Stimulated activated CD4-positive, alpha-beta T cell treated with anti-CD3 and anti-CD28 coated beads, Interleukin-1b, Interleukin-23, amount 100 ng/mL, for 4 hours (primary cell): ENCODE results near the gene SHF.
"Not testable (repeated sequence)": the region's sequence is repeated elsewhere in the genome, so short reads cannot be mapped to it uniquely, and the experiment has no call there.

ENCODE experiments used
- DNase-seq, 2 donors: peaks; one replicate each; pipeline ENCODE4 v3.0.0-alpha.2; 2020; ENCODE audit warnings: low read depth in 2 of 2

Gene SHF, protein sequence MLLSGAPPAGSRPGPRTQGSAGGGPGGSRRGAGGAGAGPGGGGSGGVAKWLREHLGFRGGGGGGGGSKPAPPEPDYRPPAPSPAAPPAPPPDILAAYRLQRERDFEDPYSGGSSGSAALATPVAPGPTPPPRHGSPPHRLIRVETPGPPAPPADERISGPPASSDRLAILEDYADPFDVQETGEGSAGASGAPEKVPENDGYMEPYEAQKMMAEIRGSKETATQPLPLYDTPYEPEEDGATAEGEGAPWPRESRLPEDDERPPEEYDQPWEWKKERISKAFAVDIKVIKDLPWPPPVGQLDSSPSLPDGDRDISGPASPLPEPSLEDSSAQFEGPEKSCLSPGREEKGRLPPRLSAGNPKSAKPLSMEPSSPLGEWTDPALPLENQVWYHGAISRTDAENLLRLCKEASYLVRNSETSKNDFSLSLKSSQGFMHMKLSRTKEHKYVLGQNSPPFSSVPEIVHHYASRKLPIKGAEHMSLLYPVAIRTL

DNA sequence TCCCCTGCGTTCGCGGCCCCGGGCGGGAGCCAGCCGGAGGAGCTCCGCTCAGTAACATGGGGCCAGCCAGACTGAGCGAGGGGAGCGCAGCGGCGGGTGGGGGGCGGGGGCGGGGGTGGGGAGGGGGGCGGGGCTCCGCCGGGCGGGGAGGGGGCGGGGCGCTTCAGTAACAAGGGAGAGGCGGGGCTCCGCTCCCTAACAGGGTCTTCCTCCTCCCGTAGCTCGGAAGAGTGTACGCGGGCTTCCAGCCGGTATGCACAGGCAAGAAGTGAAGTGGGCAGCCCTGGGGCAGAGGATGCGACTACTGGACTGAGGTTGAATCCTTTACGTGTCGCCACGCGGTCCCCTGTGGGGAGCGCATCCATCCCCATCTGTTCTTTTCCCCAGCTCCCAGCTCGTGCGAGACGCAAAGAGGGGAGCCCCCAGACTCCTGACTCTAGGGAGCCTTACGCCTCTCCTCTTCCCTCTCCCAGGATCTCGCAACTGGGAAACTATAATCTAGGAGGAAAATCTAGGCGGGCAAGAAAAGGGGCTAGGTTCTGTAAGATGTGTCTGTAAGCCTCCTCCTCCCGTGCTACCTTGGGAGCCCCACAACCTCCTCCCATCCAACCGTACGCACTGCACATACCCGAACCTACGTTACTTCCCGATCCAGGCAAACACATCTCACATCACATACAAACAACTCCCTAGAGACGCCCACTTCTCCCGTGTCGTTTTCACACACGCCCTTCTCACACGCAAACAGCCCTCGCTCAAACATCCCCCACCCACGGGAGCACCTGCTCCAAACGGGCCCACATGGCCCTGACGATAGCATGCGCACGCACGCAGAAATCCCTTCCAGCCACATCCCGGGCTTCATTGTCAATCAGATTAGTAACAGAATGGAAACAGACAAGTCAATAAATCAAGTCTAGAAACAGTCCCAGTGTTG, at the start of gene SHF:
SHF (minus strand) TSS at position 73 of the 937 bp plus-strand sequence; CDS start at position 58, 15 bp downstream.
- DNase-seq, result peak; percentile 74 to 77

DNA sequence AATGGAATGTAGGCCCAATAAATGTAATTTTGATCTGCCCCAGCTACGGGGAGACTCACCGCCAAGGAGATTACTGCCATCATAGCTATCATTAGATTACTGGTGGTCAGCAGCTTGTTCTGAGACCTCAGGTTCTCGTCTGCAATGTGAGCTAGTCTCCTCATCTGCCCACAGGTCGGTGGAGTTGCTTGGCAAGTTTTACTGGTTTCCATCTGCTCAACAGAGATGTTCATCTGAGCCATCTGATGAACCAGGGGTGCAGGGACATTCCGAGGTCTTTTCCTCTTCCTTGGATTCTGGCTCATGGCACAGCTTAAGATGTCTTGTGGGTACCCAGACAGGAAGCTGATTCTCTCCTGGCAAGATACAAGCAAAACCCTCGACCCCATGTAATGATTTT, 49.0 kb upstream of the SHF start:
- not testable (repeated sequence) for DNase-seq

DNA sequence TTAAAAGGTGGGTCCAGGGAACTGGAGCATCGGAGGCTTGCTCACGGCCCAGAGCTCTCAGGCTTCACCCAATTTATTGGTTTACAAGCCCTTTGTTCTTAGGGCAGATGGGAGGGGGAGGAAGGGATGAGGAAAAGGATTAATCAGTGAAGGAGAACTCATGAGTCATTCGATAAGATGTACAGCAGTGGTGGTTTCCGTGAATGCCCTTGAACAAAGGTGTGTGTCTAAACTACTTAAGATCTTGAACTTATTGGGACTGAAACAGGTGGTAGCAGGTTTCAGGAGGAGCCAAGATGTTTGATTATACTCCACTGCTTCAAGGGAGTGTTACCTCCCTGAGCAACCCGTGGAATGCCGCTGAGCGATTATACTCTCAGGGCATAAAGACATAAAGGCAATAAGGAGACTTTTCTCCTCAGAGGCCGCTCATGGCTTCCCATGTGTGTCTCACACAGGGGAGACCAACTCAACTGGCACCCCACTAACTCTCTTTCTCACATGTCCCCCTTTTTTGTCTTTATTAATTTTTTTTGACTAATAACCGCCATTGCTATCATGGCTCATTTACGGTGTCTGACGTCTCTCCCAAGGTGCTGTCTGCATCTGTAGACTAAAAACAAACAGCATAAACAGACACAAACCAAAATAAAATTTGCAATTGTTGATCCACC, 46.9 kb upstream of the SHF start:
- no peak for DNase-seq

DNA sequence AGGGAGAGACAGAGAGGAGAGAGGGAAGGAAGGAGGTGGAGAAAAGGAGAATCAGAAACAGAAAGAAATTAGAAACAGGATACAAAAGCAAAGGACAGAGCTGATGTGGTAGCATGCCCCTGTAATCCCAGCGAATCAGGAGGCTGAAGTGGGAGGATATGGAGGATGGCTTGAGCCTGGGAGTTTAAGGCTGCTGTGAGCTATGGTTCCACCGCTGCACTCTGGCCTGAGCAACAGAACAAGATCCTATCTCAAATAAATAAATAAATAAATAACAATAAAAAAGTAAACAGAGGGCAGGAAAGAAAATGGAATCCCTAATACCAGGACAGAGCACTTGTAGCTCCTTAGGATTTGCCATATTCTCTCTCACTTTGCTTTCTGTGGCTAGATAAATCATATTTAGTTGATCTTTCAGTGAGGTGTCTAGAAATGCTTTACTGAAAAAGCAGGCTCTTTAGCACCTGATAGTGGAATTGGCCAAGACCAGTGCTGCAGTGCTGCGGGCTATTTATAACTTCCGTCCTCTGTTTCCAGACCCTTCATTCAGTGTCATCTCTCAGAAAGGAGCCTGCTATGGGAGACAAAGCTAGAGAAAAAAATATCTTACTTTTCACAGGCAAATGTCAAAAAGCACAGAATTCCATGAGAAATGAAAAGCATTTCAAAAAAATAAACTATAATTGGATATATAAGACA, 44.2 kb upstream of the SHF start:
- DNase-seq, result no peak

DNA sequence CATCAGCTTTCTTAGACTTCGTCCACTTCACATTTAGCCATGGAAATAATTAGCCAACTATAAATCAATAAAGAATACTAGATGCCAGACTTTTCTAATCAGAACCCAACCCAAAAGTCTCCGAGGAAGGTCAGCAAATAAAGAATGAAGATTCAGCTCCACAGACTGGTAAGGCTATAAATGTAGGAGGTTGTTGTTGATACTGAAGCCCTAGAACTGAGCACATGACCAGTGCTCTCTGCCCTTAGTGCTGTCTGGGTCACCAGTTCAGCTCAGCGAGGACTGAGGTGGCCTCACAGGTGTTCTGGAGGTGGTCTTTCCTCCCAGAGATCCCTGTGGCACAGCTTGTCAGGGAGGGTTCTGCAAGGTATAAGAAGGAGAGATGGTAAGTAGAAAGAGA, 43.4 kb upstream of the SHF start:
- no peak for DNase-seq

DNA sequence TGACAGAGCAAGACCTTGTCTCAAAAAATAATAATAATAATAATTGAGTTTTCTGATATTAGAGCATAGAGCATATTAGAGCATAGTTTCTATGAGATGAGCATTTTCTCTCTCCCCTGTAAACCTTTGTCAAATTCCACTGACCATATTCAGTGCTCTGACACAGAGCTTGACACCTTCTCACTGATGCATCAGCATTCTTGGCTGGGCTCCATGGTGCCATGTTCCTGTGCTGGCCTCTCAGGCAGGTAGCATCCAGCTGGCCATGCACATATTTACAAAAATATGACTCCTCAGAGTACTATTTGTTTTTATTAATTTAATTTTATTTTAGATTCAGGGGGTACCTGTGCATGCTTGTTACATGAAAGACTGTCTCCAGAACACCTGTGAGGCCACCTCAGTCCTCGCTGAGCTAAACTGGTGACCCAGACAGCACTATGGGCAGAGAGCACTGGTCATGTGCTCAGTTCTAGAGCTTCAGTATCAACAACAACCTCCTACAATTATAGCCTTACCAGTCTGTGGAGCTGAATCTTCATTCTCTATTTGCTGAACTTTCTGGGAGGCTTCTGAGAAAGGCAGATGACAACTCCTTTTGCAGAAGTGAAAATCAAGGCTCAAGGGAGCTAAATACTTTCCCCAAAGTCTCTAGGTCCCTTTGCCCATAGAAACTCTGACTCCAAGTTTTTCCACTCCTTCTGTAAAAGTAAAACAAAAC, 42.6 kb upstream of the SHF start:
- DNase-seq, result no peak

DNA sequence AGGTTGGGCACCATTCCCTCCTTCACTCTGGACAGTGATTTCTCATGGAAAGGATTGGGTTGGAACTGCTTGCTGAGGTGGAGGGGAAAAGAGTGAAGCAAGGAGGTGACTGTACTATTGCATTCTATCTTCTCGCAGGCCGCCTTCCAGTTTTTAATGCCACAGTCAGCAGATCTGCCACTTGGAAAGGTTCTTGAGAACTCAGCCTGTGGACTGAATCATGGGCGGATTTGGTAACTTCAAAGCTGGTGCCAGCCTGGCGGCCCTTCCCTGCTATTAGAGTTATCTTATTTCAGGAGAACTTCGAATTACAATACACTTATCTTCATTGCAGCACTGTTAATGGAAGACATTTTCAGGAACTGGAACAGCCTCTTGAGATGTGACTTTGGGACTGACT, 41.2 kb upstream of the SHF start:
- no peak for DNase-seq

DNA sequence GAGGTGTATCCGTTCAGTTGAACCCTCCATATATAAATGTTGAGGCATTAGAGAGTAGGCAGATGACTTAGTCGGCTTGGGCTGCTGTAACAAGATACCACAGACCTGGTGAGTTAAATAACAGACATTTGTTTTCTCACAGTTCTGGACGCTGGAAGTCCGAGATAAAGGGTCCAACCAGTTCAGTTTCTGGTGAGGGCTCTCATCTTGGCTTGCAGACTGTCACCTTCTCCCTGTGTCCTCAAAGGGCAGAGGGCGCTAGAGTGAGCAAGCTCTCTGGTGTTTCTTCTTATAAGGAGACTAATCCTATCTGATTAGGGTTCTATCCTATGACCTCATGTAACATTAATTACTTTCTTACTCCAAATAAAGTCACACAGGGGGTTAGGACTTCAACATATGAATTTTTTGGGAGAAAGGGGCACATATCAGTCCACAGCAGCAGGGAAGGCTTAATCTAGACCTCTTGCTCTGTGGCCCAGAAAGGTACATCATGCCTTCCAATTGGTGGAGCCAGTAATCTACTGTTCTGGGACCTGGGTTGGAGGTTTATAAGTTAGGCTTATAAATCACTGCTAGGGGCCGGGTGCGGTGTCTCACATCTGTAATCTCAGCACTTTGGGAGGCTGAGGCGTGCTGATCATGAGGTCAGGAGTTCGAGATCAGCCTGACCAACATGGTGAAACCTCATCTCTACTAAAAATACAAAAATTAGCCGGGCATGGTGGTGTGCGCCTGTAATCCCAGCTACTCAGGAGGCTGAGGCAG, 37.9 kb upstream of the SHF start:
- no peak for DNase-seq

DNA sequence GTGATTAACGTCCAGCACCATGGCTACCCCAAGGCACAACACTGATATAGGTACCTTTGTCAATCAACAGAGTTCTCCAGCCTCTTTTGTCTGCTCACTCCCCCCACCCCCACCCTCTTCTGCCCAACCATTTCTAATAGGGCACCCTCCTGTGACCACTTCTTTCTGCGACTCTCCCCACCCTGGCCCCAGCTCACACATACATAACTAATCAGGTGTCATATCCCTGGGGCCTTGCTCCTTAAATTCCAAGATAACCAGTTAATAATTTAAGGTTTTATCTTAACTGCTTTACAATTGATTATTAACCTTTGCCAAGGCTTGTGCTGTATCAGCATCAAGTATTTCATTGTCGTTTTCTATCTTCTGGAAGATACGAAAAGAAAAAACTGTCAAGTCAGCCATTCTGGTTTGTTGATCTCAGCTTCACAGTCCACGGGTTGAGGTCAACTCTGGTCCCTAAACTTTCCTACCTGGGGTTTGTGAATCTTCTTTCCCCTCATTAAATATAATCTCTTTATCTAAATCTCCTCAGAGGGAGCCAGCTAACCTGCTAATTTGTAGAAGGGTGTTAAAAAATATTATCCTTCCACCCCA, 37.0 kb upstream of the SHF start:
- DNase-seq, result no peak

DNA sequence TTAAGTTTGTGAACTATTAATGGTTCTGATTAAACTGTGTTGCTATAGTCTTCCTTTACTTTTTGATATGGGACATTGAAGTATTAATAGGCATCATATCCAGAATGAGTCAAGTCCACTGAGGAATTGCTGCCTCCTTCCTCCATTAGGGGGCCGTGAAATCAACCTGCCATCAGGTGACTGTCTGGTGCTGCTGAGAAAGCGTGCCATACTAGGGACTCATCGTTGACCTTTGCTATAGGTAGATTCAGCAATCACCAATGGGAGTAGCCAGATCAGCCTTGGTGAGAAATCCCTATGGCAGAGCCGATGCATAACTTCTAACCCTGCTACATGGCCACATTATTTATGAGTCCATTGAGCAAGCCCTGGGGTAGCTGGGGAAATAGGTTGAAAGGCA, 34.2 kb upstream of the SHF start:
- DNase-seq, result no peak

DNA sequence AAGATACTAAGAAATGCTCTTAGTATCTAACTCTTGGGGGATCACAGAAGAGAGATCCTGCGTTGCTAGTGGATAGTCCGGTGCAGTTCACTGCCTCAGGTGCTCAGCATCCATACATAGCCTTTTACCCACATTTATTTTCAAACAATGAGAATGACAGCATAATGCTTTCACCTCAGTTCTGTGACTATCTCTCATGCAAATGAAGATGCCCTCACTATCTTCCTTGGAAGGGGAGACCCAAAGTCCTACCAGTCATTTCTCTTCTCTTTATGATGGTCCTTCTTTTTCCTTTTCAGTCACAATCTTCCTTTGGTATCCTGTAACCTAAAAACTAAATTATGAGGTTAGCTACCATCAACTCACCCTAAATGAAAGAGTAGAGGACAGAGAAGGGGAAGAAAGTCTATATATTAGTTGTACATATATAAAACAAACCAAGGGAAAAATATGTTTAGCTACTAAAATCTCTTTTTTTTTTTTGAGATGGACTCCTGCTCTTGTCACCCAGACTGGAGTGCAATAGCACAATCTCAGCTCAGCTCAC, 33.4 kb upstream of the SHF start:
- DNase-seq, result no peak

DNA sequence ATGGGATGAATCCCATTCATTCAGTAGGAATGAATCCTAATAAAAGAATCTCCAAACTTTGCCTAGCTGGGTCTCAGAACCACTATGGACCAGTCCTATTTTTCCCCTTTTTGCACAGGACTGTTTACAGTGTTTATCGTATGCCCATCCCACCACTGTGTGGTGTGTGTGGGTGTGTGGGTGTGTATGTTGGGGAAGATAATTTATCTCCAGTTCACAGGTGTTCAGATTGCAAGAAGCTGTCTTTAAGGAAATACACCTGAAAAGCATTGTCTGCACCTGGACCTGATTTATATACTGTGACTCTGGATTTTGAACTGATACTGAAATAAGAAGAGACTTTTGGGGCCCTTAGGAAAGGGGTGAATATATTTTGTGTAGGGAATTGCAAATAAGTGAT, 24.7 kb upstream of the SHF start:
- no peak for DNase-seq

DNA sequence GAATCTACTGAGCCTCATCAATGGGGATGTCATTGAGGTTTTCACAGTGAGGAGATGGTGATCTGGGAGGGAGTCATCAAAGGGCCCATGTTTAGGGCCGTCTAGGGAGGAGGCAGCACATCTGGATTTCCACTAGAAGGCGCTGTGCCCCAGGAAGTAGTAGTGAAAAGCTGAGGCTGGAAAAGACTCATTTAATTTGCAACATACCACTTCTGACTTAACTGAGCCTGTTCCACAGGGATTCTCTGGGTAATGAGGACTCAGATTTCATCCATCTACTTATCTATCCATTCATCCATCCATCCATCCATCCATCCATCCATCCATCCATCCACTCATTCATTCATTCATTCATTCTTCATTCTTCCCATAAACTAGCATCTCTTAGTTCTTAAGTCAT, 17.4 kb upstream of the SHF start:
- DNase-seq, result peak; percentile 12 to 31

DNA sequence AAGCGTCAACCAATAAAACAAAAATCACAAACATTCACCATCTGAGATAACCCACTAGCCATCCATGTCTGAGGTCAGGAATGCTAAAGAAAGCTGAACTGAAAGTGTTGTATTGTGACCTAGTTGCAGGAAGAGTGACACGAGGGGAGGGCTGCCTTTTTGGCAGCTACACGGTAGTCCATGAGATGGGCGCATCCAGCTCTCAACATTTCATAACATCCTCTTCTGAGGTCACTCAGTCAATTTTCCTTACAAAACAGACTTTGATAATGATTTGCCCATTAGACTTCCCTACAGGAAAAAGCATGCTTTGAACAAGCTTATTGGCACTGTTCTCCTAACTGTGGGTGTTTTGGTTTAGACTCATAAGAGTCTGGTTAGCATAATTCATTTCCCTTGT, 15.4 kb upstream of the SHF start:
- no peak for DNase-seq

DNA sequence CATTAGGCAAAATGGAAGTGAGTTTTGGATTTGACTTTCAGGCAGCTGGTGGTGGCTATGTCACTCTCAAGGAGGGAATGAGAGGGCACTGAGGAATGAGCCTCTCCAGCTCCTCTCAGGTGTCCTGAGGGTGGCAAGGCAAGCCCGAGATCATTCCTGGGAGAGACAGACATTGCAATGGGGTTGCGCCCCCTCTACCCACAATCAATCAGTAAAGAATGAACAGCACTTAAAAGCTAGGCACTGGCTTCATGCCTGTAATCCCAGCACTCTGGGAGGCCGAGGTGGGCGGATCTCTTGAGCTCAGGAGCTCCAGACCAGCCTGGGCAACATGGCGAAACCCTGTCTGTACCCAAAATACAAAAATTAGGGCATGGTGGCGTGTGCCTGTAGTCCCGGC, 14.1 kb upstream of the SHF start:
- no peak for DNase-seq

DNA sequence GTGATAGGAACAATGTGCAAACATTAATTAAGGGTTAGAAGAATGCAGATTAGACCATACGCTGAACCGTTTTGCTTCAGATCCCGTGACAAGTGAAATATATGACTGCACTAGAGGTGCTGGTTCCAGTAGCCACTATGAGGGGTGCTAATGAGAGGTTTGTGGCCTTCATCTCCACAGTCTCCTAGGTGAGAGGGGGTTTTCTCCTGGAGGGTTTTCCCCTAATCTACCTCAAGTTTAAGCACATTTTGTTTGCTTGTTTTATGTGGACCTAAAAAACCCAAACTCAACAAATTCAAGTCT, 13.7 kb upstream of the SHF start:
- no peak for DNase-seq

DNA sequence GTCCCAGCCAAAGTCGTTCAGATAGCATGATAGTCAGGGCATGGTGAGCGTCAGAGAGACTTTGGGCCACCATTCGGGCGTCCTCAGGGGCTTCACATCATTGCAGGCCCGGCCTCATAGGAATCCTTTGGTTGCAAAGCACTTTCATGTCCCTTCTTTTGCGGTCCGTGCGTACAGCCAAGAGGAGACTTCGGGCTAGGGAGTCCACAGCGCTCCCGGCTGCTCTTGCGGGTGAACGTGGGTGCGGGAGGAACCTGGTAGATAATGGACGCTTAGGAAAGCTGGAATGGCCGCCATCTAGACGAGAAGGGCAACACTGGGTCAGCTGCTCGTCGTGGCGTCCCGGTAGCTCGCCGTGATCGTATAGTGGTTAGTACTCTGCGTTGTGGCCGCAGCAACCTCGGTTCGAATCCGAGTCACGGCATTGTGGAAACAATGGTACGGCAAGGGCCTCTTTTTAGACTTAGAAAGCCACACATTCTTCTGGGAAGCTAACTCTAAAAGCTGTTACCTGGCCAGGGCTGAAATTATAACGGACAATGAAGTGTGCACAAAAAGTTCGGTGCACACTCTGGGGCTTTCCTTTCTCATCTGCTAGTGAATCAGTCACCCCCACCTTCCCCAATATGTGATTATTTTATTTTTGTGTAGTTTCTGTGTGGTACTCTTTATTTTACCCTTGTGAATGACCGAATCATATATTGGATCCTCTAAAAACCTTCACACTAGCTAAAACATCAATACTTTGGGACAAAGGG, 13.2 kb upstream of the SHF start:
- DNase-seq, result peak; percentile 64 to 81

DNA sequence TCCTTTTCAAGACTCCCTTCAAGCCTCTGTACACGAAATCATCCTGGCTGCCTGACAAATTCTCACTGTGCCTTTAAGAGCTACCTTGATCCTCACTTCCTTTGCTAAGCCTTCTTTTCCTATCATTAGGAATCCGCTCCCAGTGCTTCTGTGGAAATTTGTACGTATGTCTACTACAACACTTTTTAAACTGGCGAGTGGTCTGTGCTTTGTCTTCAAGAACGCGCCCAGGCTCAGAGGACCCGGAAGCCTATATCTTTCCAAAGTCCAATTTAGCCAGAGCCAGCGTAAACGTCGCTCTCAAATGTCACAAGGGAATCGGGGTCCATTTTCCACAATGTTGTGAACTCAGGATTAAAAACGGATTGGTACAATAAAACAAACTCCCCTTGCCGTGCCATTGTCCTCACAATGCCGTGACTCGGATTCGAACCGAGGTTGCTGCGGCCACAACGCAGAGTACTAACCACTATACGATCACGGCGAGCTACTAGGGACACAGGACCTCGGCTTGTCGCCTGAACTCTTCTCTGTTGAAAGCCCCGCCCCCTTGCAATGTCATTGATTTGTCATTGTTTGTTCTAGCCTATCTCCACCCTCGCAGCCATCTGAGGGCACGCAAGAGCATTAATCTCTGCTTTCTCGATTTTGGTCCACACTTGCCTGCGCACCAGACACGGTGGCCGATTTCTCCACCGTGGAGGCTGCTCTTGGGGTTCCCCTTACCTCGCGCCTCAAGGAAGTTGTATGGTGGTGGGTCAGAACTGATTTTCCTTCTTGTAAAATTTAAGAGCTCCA, 12.4 kb upstream of the SHF start:
- peak; percentile 94 to 99 for DNase-seq
